Stimulated activated CD4-positive, alpha-beta T cell treated with anti-CD3 and anti-CD28 coated beads, Interleukin-1b, Interleukin-23, amount 100 ng/mL, for 1 hour (primary cell): ENCODE data around the gene TM9SF4.
A peak's percentile ranks its signal among the peaks of the same experiment; 100 is the strongest.

Experiments used
- DNase-seq, 2 donors: peaks; one replicate each; pipeline ENCODE4 v3.0.0-alpha.2; 2020; ENCODE audit warnings: low read depth in 2 of 2

The TM9SF4 gene

GRCh38 chr20:32206760-32207625 is 97.5 kb downstream of the TM9SF4 start:
- no peak for DNase-seq

GRCh38 chr20:32207626-32208498 is 98.3 kb downstream of the TM9SF4 start, which contains the start of the genes PLAGL2 and POFUT1:
Gene PLAGL2, minus strand, starts transcription at chr20:32207743. Its CDS starts 5,565 bp downstream, at chr20:32202178.
Gene POFUT1, plus strand, starts transcription at chr20:32207880. Its CDS starts 62 bp downstream, at chr20:32207942.
- DNase-seq: peak; percentile 74 to 85

- no peak for DNase-seq
Observed at GRCh38 chr20:32208499-32209154, 99.1 kb downstream of the TM9SF4 start.

- DNase-seq: no peak
Observed at GRCh38 chr20:32209850-32210605, 100.5 kb downstream of the TM9SF4 start.

GRCh38 chr20:32213870-32214269 is 104.4 kb downstream of the TM9SF4 start:
- DNase-seq: no peak

GRCh38 chr20:32215147-32215546 is 105.6 kb downstream of the TM9SF4 start:
- no peak for DNase-seq

- DNase-seq: no peak
Observed at GRCh38 chr20:32215729-32216128, 106.2 kb downstream of the TM9SF4 start.

GRCh38 chr20:32216179-32217142 is 106.9 kb downstream of the TM9SF4 start:
- no peak for DNase-seq
